DND-41 (cell line): ENCODE results near the gene APOBEC3C.

Experiments used
- ATAC-seq: fragments of 200-7000 bp; cut with Tn5 transposase; 3 replicates; pipeline ENCODE4 v1.9.1; 2021; ENCODE audit warnings: low read depth; ENCODE audit not compliant: insufficient read depth
- DNase-seq: peaks from one replicate; pipeline ENCODE4 v3.0.0-alpha.2; 2020
- H2AFZ ChIP-seq: 2 replicates; pipeline ENCODE4 v1.6.0; 2012; ENCODE audit warnings: low read depth, low read length
- H3K27ac ChIP-seq: 2 replicates; pipeline ENCODE4 v1.5.1; 2012; ENCODE audit warnings: low read length, inconsistent platforms
- H3K27me3 ChIP-seq: fragments of 200-600 bp; sonication (generic); 2 replicates; pipeline ENCODE4 v1.6.0; 2012; ENCODE audit warnings: low read length, mild to moderate bottlenecking, inconsistent platforms; ENCODE audit not compliant: insufficient read depth, poor library complexity
- H3K36me3 ChIP-seq: 2 replicates; pipeline ENCODE4 v1.5.1; 2012; ENCODE audit warnings: low read length, inconsistent platforms; ENCODE audit not compliant: insufficient read depth
- H3K4me1 ChIP-seq: 2 replicates; pipeline ENCODE4 v1.5.1; 2012; ENCODE audit warnings: mild to moderate bottlenecking, low read length; ENCODE audit not compliant: insufficient read depth
- H3K4me2 ChIP-seq: 2 replicates; pipeline ENCODE4 v1.6.0; 2012; ENCODE audit warnings: mild to moderate bottlenecking, moderate library complexity, low read length, inconsistent platforms; ENCODE audit not compliant: insufficient read depth
- H3K4me3 ChIP-seq, 2 experiments: fragments of 200-600 bp in 1 of 2; shearing (Covaris generic) in 1 of 2; 2 replicates each; pipeline ENCODE4 v1.5.1; 2012 to 2016; ENCODE audit warnings: inconsistent platforms in 2 of 2, low read length in 2 of 2, mild to moderate bottlenecking in 2 of 2, low read depth in 1 of 2, moderate library complexity in 1 of 2
- H3K79me2 ChIP-seq: 2 replicates; pipeline ENCODE4 v1.6.0; 2012; ENCODE audit warnings: low read length, inconsistent platforms; ENCODE audit not compliant: insufficient read depth
- H3K9ac ChIP-seq: 2 replicates; pipeline ENCODE4 v1.6.0; 2012; ENCODE audit warnings: low read depth, mild to moderate bottlenecking, inconsistent platforms, low read length, moderate library complexity
- H3K9me3 ChIP-seq: 2 replicates; pipeline ENCODE4 v1.5.1; 2012; ENCODE audit warnings: low read length, moderate library complexity, mild to moderate bottlenecking, inconsistent platforms; ENCODE audit not compliant: insufficient read depth, severe bottlenecking
- H4K20me1 ChIP-seq: 2 replicates; pipeline ENCODE4 v1.6.0; 2012; ENCODE audit warnings: low read length; ENCODE audit not compliant: insufficient read depth
- CTCF ChIP-seq: IDR thresholded peaks from 2 replicates; pipeline ENCODE4 v1.5.1; 2012; ENCODE audit warnings: borderline replicate concordance, low read length, moderate library complexity, mild to moderate bottlenecking; ENCODE audit not compliant: poor library complexity, severe bottlenecking; ENCODE audit errors: extremely low read depth
- EZH2 ChIP-seq: IDR thresholded peaks from 3 replicates; pipeline ENCODE4 v1.6.1; 2012; ENCODE audit warnings: borderline replicate concordance, low read depth, mild to moderate bottlenecking, moderate library complexity, low read length, inconsistent platforms; ENCODE audit not compliant: severe bottlenecking

The APOBEC3C gene

DNA sequence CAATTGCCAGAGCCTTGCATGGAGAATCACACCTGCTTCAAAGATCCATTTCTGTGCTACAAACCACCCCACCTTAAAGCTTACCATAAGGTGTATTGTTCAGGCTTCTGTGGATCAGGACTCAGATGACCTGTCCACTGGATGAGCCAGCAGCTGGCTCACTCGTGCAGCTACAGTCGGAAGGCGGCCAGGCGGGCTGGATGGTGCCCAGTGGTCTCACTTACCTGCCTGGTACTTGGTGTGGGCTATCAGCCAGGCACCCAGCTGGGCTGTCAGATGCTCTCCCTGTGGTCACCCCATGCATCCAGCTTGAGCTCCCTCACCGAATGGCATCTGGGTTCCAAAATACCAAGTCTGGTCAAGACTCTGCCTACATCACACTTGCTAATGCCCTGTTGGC lies 42.9 kb upstream of the APOBEC3C start:
- no peaks in the 10 kb centered on the region for H3K27me3 ChIP-seq
- ATAC-seq (no peak), DNase-seq (no peak)
- H2AFZ ChIP-seq: no peak overlapping the region
- no peaks in the 10 kb centered on the region for H3K4me1 ChIP-seq
- H3K4me3 ChIP-seq: no peak overlapping the region
- H3K9me3 ChIP-seq: no peaks in the 10 kb centered on the region
- no peak overlapping the region for H3K27ac ChIP-seq
- H4K20me1 ChIP-seq: peaks cover 6% of the 10 kb centered on the region; the same call in 1 of the 2 replicates
- TF ChIP-seq EZH2: no peak
- no peak for TF ChIP-seq CTCF
- no peak overlapping the region for H3K9ac ChIP-seq
- no peak overlapping the region for H3K4me2 ChIP-seq
- no peaks in the 10 kb centered on the region for H3K79me2 ChIP-seq
- no peaks in the 10 kb centered on the region for H3K36me3 ChIP-seq

GRCh38 chr22:38971791-38972190 lies 42.3 kb upstream of the APOBEC3C start:
- H3K9me3 ChIP-seq: no peaks in the 10 kb centered on the region
- no peak for DNase-seq
- H3K9ac ChIP-seq: no peak overlapping the region
- no peaks in the 10 kb centered on the region for H3K36me3 ChIP-seq
- no peak overlapping the region for H3K27ac ChIP-seq
- TF ChIP-seq EZH2 (no peak), CTCF (no peak)
- H3K4me2 ChIP-seq: no peak overlapping the region
- H4K20me1 ChIP-seq: peaks cover 3% of the 10 kb centered on the region; the same call in 1 of the 2 replicates
- H2AFZ ChIP-seq: no peak overlapping the region
- no peak for ATAC-seq
- H3K4me1 ChIP-seq: no peaks in the 10 kb centered on the region
- H3K79me2 ChIP-seq: no peaks in the 10 kb centered on the region
- H3K4me3 ChIP-seq: no peak overlapping the region
- H3K27me3 ChIP-seq: no peaks in the 10 kb centered on the region

DNA sequence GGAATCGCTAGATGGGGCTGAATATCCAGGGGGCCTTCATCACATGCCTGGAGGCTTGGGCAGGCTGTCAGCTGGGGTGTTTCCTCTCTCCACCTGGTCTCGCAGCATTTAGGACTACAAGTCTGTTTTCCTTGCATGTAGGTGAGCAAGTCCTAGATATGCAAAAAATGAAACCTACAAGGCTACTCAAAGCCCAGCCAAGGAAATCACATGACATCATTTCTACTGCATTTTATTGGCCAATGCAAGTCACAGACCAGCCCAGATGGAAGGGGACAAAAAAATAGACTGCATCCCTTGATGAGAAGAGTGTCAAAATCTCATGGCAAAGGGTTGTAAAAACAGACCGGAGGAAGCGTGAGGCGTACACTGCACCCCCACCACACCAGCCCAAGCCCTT lies 41.5 kb upstream of the APOBEC3C start:
- H3K36me3 ChIP-seq: no peaks in the 10 kb centered on the region
- H2AFZ ChIP-seq: no peak overlapping the region
- no peaks in the 10 kb centered on the region; the same call in 1 of the 2 replicates for H4K20me1 ChIP-seq
- H3K4me2 ChIP-seq: no peak overlapping the region
- no peaks in the 10 kb centered on the region for H3K9me3 ChIP-seq
- no peaks in the 10 kb centered on the region for H3K79me2 ChIP-seq
- H3K4me1 ChIP-seq: no peaks in the 10 kb centered on the region
- DNase-seq (no peak), ATAC-seq (no peak)
- no peak overlapping the region for H3K9ac ChIP-seq
- H3K27ac ChIP-seq: no peak overlapping the region
- TF ChIP-seq CTCF (no peak), EZH2 (no peak)
- H3K27me3 ChIP-seq: no peaks in the 10 kb centered on the region
- no peak overlapping the region for H3K4me3 ChIP-seq
